OCI-LY7 (cell line): ENCODE results near the gene SPEN. TPM values are rescaled to one million over a fixed set of nuclear protein-coding genes. Genes with fewer than 3 reads are reported as not detected.

Experiments used
- BruUV-seq: library from RNA; stranded (reverse); fragments of 400-500 nt; replicated peaks from 2 replicates; lab custom pipeline; 2021; lab: Mats Ljungman, UMichigan
- CTCF ChIA-PET: fragments of 300-600 bp; sonication (Branson Sonifier 250); formaldehyde crosslinking; loops from one replicate; lab custom pipeline; 2022; ENCODE audit warnings: antibody characterized with exemption; ENCODE audit not compliant: unreplicated experiment; lab: Charles Lee
- POLR2A ChIA-PET: fragments of 300-600 bp; sonication (Branson Sonifier 250); formaldehyde crosslinking; loops from one replicate; lab custom pipeline; 2022; ENCODE audit warnings: antibody characterized with exemption; lab: Charles Lee
- DNase-seq: peaks from one replicate; pipeline ENCODE4 v3.0.0-alpha.2; 2015; ENCODE audit warnings: low spot score
- H2AFZ ChIP-seq: fragments of 200-600 bp; sonication (generic), shearing (Covaris generic); 2 replicates; pipeline ENCODE4 v1.6.1; 2014; ENCODE audit warnings: mild to moderate bottlenecking, antibody characterized with exemption, low read length, moderate library complexity
- H3K27ac ChIP-seq: fragments of 200-600 bp; sonication (generic); 2 replicates; pipeline ENCODE4 v1.5.1; 2014; ENCODE audit warnings: mixed run types, low read depth, mild to moderate bottlenecking, moderate library complexity, low read length, inconsistent platforms; ENCODE audit not compliant: poor library complexity, severe bottlenecking
- H3K36me3 ChIP-seq: fragments of 200-600 bp; sonication (generic); 2 replicates; pipeline ENCODE4 v1.6.1; 2014; ENCODE audit warnings: mild to moderate bottlenecking, antibody characterized with exemption, low read length, moderate library complexity, mixed read lengths; ENCODE audit not compliant: insufficient read depth
- H3K4me1 ChIP-seq: fragments of 200-600 bp; sonication (generic); 2 replicates; pipeline ENCODE4 v1.5.1; 2014; ENCODE audit warnings: mild to moderate bottlenecking, low read length; ENCODE audit not compliant: insufficient read depth, poor library complexity, severe bottlenecking
- H3K4me2 ChIP-seq: fragments of 200-600 bp; sonication (generic); 2 replicates; pipeline ENCODE4 v1.6.1; 2014; ENCODE audit warnings: mild to moderate bottlenecking, low read length
- H3K4me3 ChIP-seq: fragments of 200-600 bp; sonication (generic); 2 replicates; pipeline ENCODE4 v1.5.1; 2014; ENCODE audit warnings: mild to moderate bottlenecking, low read depth, low read length; ENCODE audit not compliant: poor library complexity, severe bottlenecking
- H3K79me2 ChIP-seq: fragments of 200-600 bp; sonication (generic); 2 replicates; pipeline ENCODE4 v1.6.1; 2016; ENCODE audit warnings: low read depth, mild to moderate bottlenecking, low read length, moderate library complexity, mixed read lengths; ENCODE audit not compliant: insufficient read depth
- H3K9me2 ChIP-seq: fragments of 200-600 bp; sonication (generic); 2 replicates; pipeline ENCODE4 v1.6.1; 2016; ENCODE audit warnings: mild to moderate bottlenecking, low read length, mixed read lengths; ENCODE audit not compliant: insufficient read depth
- H3K9me3 ChIP-seq: fragments of 200-600 bp; sonication (generic); 2 replicates; pipeline ENCODE4 v1.6.1; 2014; ENCODE audit warnings: mild to moderate bottlenecking, mixed run types, low read length, mixed read lengths
- H4K20me1 ChIP-seq: fragments of 200-600 bp; sonication (generic); 2 replicates; pipeline ENCODE4 v1.6.1; 2014; ENCODE audit warnings: mild to moderate bottlenecking, antibody characterized with exemption, low read length, moderate library complexity, mixed read lengths; ENCODE audit not compliant: insufficient read depth
- EZH2phosphoT487 ChIP-seq: fragments of 200-600 bp; sonication (generic); IDR thresholded peaks from 2 replicates; pipeline ENCODE4 v1.6.1; 2018; ENCODE audit warnings: low read depth, borderline replicate concordance, mild to moderate bottlenecking, mixed run types, antibody characterized with exemption, low read length, moderate library complexity, mixed read lengths
- intact Hi-C: fragments of 100-400 bp; cut with micrococcal nuclease; formaldehyde crosslinking; loops from one replicate; pipeline ENCODE4 v1.10.0; 2022; ENCODE audit not compliant: unreplicated experiment
- total RNA-seq, 2 experiments: library from RNA; depleted of rRNA in 1 of 2; stranded (reverse); fragments of >200 nt in 1 of 2; shearing (Covaris generic) in 1 of 2; gene quantifications; 2 replicates each; pipeline ENCODE4 v1.2.3, GENCODE V29; 2014 to 2022
- TF ChIP-seq, protein P1 (sequence below): fragments of 200-600 bp; sonication (generic); conservative IDR thresholded peaks from 2 replicates; pipeline ENCODE4 v1.5.1; 2014; ENCODE audit warnings: mild to moderate bottlenecking, antibody characterized with exemption, low read length, moderate library complexity, mixed read lengths

The SPEN gene
- total RNA-seq, 2 experiments from 2014 or later, result 40.7 to 87.1 TPM

DNA sequence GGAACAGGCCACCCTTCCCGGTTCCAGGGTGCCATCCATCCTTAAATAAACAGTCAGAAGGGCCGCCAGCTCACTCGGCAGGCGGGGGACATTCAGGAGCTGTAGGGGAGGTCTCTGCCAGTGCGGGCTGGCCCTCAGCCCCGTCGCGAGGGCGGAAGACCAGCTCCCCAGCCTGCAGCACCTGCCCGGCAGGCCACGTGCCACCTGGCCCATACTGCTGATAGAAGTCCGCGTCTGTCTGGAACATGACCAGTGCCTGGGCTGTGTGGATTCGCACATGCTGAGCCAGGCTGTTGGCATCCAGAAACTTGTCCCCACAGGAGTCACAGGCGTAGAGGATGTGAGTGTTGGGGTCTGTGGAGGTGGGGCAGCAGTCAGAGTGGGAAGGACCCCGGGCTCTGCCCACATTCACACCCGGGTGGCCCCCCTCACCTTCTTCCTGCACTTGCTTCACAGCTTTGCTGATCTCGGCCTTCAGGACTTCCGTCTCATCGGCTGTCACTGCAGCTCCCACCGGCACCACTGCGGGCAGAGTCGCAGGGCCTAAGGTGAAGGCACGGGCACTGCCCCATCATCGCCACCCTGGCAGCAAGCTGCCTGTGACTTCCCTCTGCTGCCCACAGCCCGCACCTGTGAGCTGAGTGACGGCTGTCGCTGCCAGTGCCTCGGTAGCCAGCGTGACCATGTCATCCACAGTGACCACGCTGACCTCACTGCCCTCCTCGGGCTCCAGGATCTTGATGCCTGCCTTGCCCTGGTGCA lies 94.6 kb downstream of the SPEN start:
- ChIA-PET CTCF (no interaction called here), POLR2A (no interaction called here)
- no peaks in the 10 kb centered on the region for H3K9me2 ChIP-seq
- H2AFZ ChIP-seq, result no peak overlapping the region
- no peak for DNase-seq
- no peaks in the 10 kb centered on the region for H3K79me2 ChIP-seq
- no peaks in the 10 kb centered on the region for H3K9me3 ChIP-seq
- no peak overlapping the region for H3K4me3 ChIP-seq
- H3K36me3 ChIP-seq, result peaks cover 99% of the 10 kb centered on the region
- TF ChIP-seq, protein P1, sequence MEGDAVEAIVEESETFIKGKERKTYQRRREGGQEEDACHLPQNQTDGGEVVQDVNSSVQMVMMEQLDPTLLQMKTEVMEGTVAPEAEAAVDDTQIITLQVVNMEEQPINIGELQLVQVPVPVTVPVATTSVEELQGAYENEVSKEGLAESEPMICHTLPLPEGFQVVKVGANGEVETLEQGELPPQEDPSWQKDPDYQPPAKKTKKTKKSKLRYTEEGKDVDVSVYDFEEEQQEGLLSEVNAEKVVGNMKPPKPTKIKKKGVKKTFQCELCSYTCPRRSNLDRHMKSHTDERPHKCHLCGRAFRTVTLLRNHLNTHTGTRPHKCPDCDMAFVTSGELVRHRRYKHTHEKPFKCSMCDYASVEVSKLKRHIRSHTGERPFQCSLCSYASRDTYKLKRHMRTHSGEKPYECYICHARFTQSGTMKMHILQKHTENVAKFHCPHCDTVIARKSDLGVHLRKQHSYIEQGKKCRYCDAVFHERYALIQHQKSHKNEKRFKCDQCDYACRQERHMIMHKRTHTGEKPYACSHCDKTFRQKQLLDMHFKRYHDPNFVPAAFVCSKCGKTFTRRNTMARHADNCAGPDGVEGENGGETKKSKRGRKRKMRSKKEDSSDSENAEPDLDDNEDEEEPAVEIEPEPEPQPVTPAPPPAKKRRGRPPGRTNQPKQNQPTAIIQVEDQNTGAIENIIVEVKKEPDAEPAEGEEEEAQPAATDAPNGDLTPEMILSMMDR, result no peak
- no peak for TF ChIP-seq EZH2phosphoT487
- intact Hi-C loops, result no loop called here
- H3K27ac ChIP-seq, result no peak overlapping the region
- H4K20me1 ChIP-seq, result no peaks in the 10 kb centered on the region
- H3K4me2 ChIP-seq, result no peak overlapping the region
- no TSS peak for BruUV-seq
- H3K4me1 ChIP-seq, result no peaks in the 10 kb centered on the region

DNA sequence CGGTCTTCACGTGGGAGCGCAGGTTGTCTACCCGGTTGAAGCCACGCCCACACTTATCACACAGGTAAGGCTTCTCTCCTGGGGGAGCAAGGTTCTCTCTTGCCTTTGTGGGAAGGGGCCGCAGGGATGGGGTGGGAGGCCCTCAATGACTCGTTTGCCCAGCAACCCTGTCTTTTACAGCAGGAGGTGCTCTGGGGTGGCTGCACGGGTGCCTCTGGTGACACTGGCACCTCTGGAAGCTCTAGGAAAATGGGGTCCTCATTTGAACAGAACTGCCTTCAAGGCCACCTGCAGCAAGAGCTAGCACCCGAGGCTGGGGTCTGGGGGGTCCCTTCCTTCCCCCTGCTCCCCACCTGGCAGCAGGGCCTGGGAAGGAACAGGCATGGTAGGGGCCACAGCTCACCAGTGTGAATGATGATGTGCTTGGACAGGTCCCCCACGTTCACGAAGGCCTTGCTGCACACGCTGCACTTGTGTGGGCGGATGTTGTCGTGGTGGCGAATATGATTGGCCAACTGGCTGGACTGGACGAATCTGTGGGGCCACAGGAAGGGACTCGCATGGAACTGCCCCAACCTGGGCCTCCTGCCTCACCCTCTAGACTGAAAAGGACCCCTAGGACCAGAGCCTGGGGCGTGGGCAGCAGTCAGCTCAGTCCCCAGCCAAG lies 95.3 kb downstream of the SPEN start:
- Histone ChIP-seq H3K4me3 (no peak overlapping the region), H3K4me1 (peaks cover 3% of the 10 kb centered on the region), H3K79me2 (no peaks in the 10 kb centered on the region), H3K27ac (no peak overlapping the region), H2AFZ (no peak overlapping the region), H3K4me2 (no peak overlapping the region), H3K9me2 (no peaks in the 10 kb centered on the region), H3K36me3 (peaks cover 99% of the 10 kb centered on the region), H4K20me1 (no peaks in the 10 kb centered on the region), H3K9me3 (no peaks in the 10 kb centered on the region)
- BruUV-seq, result no TSS peak
- DNase-seq, result no peak
- intact Hi-C loops, result no loop called here
- no peak for TF ChIP-seq EZH2phosphoT487
- TF ChIP-seq, protein P1, result no peak
- CTCF ChIA-PET, result no interaction called here
- POLR2A ChIA-PET, result no interaction called here
